Loucy (cell line): ENCODE data around the gene FOXD1.

Source experiments
- H2AFZ ChIP-seq: fragments of 200-600 bp; sonication (generic); 2 replicates; pipeline ENCODE4 v1.6.0; 2016; ENCODE audit warnings: antibody characterized with exemption, mild to moderate bottlenecking, low read length, moderate library complexity
- H3F3A ChIP-seq: fragments of 200-600 bp; 2 replicates; pipeline ENCODE4 v1.6.0; 2016; ENCODE audit warnings: antibody characterized with exemption, low read depth, mild to moderate bottlenecking
- H3K27me3 ChIP-seq: fragments of 200-600 bp; sonication (generic); 2 replicates; pipeline ENCODE4 v1.6.1; 2014; ENCODE audit warnings: low read length, mild to moderate bottlenecking; ENCODE audit not compliant: insufficient read depth, poor library complexity, severe bottlenecking
- H3K36me3 ChIP-seq: fragments of 200-600 bp; sonication (generic); 2 replicates; pipeline ENCODE4 v1.6.1; 2016; ENCODE audit warnings: low read length; ENCODE audit not compliant: insufficient read depth
- H3K4me1 ChIP-seq: fragments of 200-600 bp; sonication (generic); 2 replicates; pipeline ENCODE4 v1.5.1; 2014; ENCODE audit warnings: low read length, mild to moderate bottlenecking; ENCODE audit not compliant: insufficient read depth, poor library complexity, severe bottlenecking
- H3K4me2 ChIP-seq: fragments of 200-600 bp; sonication (generic); 2 replicates; pipeline ENCODE4 v1.6.0; 2014; ENCODE audit warnings: antibody characterized with exemption, low read length, low read depth, mild to moderate bottlenecking; ENCODE audit not compliant: poor library complexity, severe bottlenecking
- H3K4me3 ChIP-seq: fragments of 200-600 bp; sonication (generic); 2 replicates; pipeline ENCODE4 v1.5.1; 2014; ENCODE audit warnings: low read length, mild to moderate bottlenecking, mixed read lengths; ENCODE audit not compliant: poor library complexity, severe bottlenecking
- H3K79me2 ChIP-seq: fragments of 200-600 bp; sonication (generic); 2 replicates; pipeline ENCODE4 v1.6.1; 2014; ENCODE audit warnings: low read length; ENCODE audit not compliant: insufficient read depth
- H3K9ac ChIP-seq: fragments of 200-600 bp; sonication (generic); 2 replicates; pipeline ENCODE4 v1.6.0; 2014; ENCODE audit warnings: mild to moderate bottlenecking, low read depth, low read length, moderate library complexity; ENCODE audit not compliant: poor library complexity, severe bottlenecking
- H3K9me2 ChIP-seq: fragments of 200-600 bp; sonication (generic); replicated peaks from 2 replicates; pipeline ENCODE4 v1.6.1; 2016; ENCODE audit warnings: low read depth, low read length, mixed read lengths
- H3K9me3 ChIP-seq: fragments of 200-600 bp; sonication (generic); 2 replicates; pipeline ENCODE4 v1.6.1; 2014; ENCODE audit warnings: mild to moderate bottlenecking, antibody characterized with exemption, low read length, low read depth; ENCODE audit not compliant: insufficient read depth
- H4K20me1 ChIP-seq: fragments of 200-600 bp; sonication (generic); 2 replicates; pipeline ENCODE4 v1.6.0; 2014; ENCODE audit warnings: antibody characterized with exemption, low read length, mild to moderate bottlenecking; ENCODE audit not compliant: insufficient read depth, poor library complexity, severe bottlenecking
- EZH2phosphoT487 ChIP-seq: fragments of 200-600 bp; IDR thresholded peaks from 2 replicates; pipeline ENCODE4 v1.6.1; 2018; ENCODE audit warnings: antibody characterized with exemption, mild to moderate bottlenecking, moderate library complexity, borderline replicate concordance
- TF ChIP-seq, protein P1 (sequence below): fragments of 200-600 bp; sonication (generic); conservative IDR thresholded peaks from 2 replicates; pipeline ENCODE4 v1.5.1; 2014; ENCODE audit warnings: mild to moderate bottlenecking, antibody characterized with exemption, low read length

FOXD1 gene

DNA sequence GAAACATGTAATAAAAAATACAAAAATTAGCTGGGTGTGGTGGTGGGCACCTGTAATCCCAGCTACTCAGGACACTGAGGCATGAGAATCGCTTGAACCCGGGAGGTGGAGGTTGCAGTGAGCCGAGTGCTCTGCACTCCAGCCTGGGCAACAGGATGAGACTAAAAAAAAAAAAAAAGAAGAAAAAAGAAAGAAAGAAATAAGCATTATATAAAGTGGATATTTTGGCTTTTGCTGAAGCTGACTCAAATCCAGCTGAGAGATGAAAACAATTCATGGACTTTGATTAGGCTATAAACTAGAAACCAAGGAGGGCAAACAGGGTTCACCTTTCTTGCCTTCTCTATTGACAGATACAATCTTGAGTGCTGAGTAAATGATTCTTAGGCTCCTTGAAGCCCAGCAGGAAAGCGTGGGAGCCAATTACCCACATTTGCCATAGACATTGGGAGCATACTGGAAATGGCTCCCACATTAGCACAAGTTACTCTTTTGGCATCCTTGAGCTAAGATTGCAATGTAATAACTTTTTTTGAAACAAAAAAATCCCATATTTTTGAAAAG lies 47.3 kb upstream of the FOXD1 start:
- H3K79me2 ChIP-seq, result peaks cover 34% of the 10 kb centered on the region
- H4K20me1 ChIP-seq, result peaks cover 26% of the 10 kb centered on the region
- H2AFZ ChIP-seq, result no peak overlapping the region
- no peak overlapping the region for H3K9ac ChIP-seq
- H3K9me3 ChIP-seq, result no peaks in the 10 kb centered on the region
- H3F3A ChIP-seq, result no peaks in the 10 kb centered on the region
- H3K36me3 ChIP-seq, result no peaks in the 10 kb centered on the region
- H3K9me2 ChIP-seq, result no peaks in the 10 kb centered on the region
- no peak for TF ChIP-seq EZH2phosphoT487
- TF ChIP-seq, protein P1, sequence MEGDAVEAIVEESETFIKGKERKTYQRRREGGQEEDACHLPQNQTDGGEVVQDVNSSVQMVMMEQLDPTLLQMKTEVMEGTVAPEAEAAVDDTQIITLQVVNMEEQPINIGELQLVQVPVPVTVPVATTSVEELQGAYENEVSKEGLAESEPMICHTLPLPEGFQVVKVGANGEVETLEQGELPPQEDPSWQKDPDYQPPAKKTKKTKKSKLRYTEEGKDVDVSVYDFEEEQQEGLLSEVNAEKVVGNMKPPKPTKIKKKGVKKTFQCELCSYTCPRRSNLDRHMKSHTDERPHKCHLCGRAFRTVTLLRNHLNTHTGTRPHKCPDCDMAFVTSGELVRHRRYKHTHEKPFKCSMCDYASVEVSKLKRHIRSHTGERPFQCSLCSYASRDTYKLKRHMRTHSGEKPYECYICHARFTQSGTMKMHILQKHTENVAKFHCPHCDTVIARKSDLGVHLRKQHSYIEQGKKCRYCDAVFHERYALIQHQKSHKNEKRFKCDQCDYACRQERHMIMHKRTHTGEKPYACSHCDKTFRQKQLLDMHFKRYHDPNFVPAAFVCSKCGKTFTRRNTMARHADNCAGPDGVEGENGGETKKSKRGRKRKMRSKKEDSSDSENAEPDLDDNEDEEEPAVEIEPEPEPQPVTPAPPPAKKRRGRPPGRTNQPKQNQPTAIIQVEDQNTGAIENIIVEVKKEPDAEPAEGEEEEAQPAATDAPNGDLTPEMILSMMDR, result no peak
- H3K4me2 ChIP-seq, result no peak overlapping the region
- peaks cover 19% of the 10 kb centered on the region for H3K4me1 ChIP-seq
- H3K27me3 ChIP-seq, result peaks cover 18% of the 10 kb centered on the region
- no peak overlapping the region for H3K4me3 ChIP-seq

DNA sequence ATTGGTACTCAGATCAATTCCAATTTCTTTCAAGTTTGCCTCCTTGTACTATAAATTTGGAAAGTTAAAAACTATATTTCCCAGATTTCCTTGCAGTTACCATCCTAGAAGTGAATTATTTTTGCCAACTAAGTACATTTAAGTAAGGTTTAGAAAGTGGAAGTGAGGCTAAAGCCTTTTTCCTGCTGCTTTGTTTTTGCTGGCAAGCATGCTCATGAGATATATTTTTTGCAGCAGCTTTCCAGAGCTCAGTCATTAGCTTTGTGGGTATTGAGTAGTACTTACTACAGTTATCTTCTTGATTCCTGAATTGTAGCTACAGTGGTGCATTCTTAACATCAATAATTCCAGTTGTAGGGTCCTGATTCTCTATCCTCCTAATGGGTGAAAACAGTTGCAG lies 46.1 kb upstream of the FOXD1 start:
- peaks cover 23% of the 10 kb centered on the region for H3K79me2 ChIP-seq
- no peak overlapping the region for H3K4me2 ChIP-seq
- H4K20me1 ChIP-seq, result peaks cover 14% of the 10 kb centered on the region
- H2AFZ ChIP-seq, result no peak overlapping the region
- H3F3A ChIP-seq, result no peaks in the 10 kb centered on the region
- H3K4me3 ChIP-seq, result no peak overlapping the region
- peaks cover 18% of the 10 kb centered on the region for H3K27me3 ChIP-seq
- no peak for TF ChIP-seq EZH2phosphoT487
- TF ChIP-seq, protein P1, result no peak
- H3K4me1 ChIP-seq, result peaks cover 9% of the 10 kb centered on the region
- H3K9ac ChIP-seq, result no peak overlapping the region
- no peaks in the 10 kb centered on the region for H3K9me2 ChIP-seq
- H3K9me3 ChIP-seq, result no peaks in the 10 kb centered on the region
- no peaks in the 10 kb centered on the region for H3K36me3 ChIP-seq

DNA sequence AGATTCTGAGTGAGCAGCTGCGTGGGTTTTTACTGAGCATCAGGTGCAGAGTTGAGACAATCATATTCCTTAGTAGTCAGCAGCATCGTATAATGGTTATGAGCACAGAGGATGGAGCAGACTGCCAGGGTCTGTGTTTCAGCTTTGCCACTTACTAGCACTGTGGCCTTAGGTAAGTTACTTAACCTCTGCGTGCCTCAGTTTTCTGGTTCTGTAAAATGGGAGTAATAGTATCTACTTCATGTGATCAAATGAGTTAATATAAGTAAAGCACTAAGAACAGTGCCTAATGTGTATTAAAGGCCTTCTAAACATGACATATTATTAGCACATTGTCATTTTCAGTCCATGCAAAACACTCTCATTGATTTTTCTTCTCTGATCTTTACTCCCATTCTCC lies 44.8 kb upstream of the FOXD1 start:
- H2AFZ ChIP-seq, result no peak overlapping the region
- H3K4me3 ChIP-seq, result no peak overlapping the region
- peaks cover 18% of the 10 kb centered on the region for H3K27me3 ChIP-seq
- H3K9me2 ChIP-seq, result no peaks in the 10 kb centered on the region
- peaks cover 10% of the 10 kb centered on the region for H3K79me2 ChIP-seq
- H3K9me3 ChIP-seq, result no peaks in the 10 kb centered on the region
- no peak overlapping the region for H3K9ac ChIP-seq
- H3K4me2 ChIP-seq, result no peak overlapping the region
- H3K4me1 ChIP-seq, result peaks cover 7% of the 10 kb centered on the region
- H3K36me3 ChIP-seq, result no peaks in the 10 kb centered on the region
- H3F3A ChIP-seq, result no peaks in the 10 kb centered on the region
- H4K20me1 ChIP-seq, result peaks cover 1% of the 10 kb centered on the region
- no peak for TF ChIP-seq EZH2phosphoT487
- TF ChIP-seq, protein P1, result no peak
